GM15510 (cell line): Measurements from ENCODE around the gene PDZK1.

Experiments
- POLR2A ChIP-seq: IDR thresholded peaks from 3 replicates; pipeline ENCODE4 v1.6.1; 2011; ENCODE audit warnings: borderline replicate concordance; ENCODE audit not compliant: insufficient read length; ENCODE audit errors: extremely low read depth

The PDZK1 gene

DNA sequence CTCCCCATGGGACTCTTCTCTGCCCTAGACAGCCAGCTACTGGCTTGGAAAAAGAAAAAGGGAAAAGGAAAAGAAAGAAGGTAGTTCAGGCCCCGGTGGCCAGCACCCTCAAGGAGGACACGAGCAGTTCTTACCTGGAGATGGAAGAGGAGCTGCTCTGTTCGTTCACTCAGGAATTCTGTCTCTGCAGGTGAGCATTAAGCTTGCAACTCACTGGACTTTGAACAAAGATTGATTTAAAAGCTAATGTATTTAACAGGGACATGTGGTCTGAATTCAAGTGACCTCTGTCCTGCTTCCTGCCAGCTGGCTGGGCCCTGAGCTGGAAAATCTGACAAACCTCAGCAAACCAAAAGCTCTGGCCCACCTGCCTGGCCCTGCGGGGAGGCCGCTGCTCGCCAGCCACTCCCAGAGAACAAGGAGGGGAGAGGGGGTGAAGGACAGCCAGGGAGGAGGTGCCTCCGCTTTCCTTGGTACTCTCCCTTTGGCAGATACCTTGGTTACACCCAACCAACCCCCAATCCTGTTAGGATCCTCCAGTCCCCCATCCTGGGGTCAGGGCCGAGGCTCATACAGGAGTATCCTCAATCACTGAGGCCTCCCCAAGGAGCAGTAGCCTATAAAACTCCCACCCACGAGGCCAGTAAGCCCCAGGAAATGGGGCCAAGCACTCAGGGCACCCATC, at the start of gene PDZK1:
TSS of gene PDZK1 (minus strand) at position 186 of the 685 bp plus-strand sequence. CDS start 19,347 bp downstream, outside the sequence.
- no peak for TF ChIP-seq POLR2A

DNA sequence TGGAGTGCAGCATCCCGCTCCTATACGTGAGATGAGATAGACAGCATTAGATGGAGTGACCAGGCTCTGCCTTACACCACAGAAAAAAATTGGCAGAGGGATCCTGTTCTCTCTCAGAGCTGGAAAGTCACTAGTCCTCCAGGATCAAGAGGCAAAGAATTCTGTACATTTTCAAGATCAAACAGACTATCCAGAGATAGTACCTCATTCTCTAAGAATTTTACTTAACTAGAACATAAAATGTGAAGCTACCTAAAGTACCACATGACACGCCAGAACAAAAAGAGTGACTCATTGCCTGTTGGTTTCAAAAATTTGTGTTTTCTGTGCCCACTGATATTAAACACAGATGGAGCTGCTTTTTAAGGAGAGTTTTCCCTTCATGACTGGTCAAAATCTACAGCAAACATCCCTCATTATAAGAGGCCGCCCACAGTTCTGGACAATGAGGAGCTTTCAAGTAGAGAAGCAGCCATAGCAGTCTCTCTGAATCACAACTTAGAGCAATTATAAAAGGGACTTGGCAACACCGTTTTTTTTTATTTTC, 44.4 kb upstream of the PDZK1 start:
- no peak for TF ChIP-seq POLR2A

DNA sequence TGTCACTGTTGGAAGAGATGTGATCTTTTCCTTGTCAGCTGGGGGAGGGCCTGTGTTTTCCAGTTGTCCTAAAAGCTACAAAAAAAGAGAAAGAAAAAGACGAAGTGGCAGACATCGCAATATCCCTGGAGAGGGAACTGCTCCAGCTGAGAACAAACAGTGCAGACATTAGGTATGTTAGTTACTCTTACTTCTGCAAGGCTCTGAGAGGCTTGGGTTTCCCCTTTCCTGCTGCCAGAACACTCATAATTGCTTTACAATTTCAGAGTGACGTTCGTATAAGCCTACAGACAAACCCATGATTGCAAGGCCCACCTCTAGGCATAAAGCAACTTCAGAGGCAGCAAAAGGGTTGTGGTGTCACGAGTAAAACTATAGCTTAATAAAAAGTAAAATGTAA, 43.3 kb upstream of the PDZK1 start:
- TF ChIP-seq POLR2A, result no peak

DNA sequence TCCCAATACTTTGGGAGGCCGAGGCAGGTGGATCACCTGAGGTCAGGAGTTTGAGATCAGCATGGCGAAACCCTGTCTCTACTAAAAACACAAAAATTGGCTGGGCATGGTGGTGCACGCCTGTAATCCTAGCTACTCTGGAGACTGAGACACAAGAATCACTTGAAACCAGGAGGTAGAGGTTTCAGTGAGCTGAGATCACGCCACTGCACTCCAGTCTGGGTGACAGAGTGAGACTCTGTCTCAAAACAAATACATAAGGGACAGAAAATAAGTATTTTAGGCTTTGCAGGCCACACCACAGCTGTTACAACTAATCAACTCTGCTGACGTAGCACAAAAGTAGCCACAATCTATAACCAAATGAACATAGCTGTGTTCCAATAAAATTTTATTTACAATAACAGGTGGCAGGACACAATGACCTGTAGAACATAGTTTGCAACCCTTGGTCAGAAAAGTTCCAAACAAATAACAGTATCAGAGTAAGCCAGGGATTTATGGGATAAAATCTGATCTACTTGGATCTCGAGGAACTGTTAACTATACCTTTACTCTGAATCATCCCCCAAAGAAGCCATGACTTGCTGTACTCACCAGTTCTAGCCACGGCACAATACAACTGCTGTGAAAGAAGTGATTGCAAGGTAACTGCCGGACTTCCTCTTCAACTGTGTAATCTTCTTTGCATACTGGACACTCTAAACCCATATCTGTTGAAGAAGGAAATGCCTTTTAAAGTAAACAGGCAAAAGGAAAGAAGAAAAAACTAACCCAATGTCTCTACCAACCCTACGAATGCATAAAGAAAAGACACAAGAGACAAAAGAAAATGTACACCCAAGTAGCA, 40.5 kb upstream of the PDZK1 start:
- TF ChIP-seq POLR2A, result no peak

GRCh38 chr1:145740269-145740668, 33.1 kb upstream of the PDZK1 start:
- no peak for TF ChIP-seq POLR2A

GRCh38 chr1:145736191-145736590, 29.0 kb upstream of the PDZK1 start:
- no peak for TF ChIP-seq POLR2A

GRCh38 chr1:145730900-145731299, 23.7 kb upstream of the PDZK1 start:
- TF ChIP-seq POLR2A, result no peak

- no peak for TF ChIP-seq POLR2A
Measured at GRCh38 chr1:145730467-145730866, 23.3 kb upstream of the PDZK1 start.

DNA sequence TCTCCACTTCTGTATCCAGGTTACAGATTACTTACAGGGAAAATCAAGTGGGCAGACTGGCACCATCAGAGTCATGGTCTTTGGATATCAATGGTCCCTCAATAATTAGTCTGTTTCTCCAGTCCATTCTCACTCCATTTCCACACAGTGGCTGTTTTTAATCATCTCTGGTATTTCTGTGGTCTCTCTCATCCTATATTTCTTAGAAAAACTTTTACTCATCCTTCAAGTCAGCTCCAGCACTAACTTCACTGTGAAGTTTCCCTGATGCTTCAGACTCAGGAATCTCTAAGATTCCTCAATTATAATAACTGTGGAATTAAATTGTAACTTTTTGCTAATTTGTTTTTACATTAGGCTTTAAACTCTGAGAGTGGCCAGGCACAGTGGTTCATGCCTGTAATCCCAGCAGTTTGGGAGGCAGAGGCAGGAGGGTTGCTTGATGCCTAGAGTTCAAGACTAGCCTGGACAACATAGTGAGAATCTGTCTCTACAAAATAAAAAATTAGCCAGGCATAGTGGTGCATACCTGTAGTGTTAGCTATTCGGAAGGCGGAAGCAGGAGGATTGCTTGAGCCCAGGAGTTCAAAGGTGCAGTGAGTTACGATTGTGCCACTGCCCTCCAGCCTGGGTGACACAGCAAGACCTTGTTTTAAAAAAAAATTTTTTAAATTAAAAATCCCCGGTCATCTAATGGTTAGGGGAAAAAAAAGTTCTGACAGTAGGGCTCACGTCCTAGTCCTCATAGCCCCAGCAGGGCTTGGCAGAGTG, 22.7 kb upstream of the PDZK1 start:
- no peak for TF ChIP-seq POLR2A

- TF ChIP-seq POLR2A, result no peak
Measured at GRCh38 chr1:145729196-145729595, 22.0 kb upstream of the PDZK1 start.

GRCh38 chr1:145720878-145721671, 13.9 kb upstream of the PDZK1 start:
- TF ChIP-seq POLR2A, result no peak

DNA sequence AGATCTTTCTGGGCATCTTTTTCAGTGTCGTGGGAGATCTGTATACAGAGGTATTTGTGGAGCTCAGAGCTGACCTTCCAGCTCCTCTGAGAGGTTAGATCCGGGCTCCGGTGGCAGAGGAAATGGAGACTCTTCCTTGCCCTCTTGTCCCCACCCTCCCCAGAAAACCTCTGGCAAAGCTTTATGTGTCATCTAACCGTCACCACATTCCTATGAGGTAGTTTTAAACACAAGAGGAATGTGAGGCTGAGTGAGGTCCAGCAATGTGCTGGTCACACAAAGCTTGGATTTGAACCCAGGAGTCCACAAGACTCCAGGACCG, 13.3 kb upstream of the PDZK1 start:
- no peak for TF ChIP-seq POLR2A

GRCh38 chr1:145719230-145720079, 12.3 kb upstream of the PDZK1 start, which contains the start of gene CD160:
CD160 (plus strand) TSS chr1:145719499; CDS start chr1:145728328, 8,829 bp downstream.
- TF ChIP-seq POLR2A, result no peak

- TF ChIP-seq POLR2A, result no peak
Measured at GRCh38 chr1:145717833-145718232, 10.7 kb upstream of the PDZK1 start.
